Activated CD8-positive, alpha-beta memory T cell treated with anti-CD3 and anti-CD28 coated beads, Interleukin-2, amount 50 U/mL, for 24 hours (primary cell): ENCODE measurements around the gene FAM153A.
"Not testable (repeated sequence)": the region's sequence is repeated elsewhere in the genome, so short reads cannot be mapped to it uniquely, and the experiment has no call there.

Source experiments
- DNase-seq: peaks from one replicate; pipeline ENCODE4 v3.0.0-alpha.2; 2020; ENCODE audit errors: extremely low read depth

FAM153A gene

DNA sequence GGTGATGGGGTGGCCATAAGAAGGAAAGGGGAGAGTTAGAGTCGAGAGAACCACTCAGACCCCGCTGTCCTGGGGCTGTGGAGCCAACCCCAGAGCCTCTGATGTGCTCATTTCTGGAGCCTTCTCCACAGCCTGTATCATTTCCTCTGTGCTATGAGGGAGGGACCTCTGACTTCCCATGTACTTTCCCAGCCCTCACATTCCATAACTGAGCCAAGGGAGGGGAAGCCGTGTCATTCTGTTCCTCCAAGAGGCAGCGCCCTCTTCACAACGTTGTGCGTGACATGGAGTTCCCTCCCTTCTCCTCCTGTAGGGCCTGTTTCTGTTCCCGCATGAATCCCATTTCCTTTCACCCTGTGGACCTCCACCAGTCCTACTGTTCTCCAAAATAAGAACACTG, 57.8 kb downstream of the FAM153A start:
- not testable (repeated sequence) for DNase-seq

DNA sequence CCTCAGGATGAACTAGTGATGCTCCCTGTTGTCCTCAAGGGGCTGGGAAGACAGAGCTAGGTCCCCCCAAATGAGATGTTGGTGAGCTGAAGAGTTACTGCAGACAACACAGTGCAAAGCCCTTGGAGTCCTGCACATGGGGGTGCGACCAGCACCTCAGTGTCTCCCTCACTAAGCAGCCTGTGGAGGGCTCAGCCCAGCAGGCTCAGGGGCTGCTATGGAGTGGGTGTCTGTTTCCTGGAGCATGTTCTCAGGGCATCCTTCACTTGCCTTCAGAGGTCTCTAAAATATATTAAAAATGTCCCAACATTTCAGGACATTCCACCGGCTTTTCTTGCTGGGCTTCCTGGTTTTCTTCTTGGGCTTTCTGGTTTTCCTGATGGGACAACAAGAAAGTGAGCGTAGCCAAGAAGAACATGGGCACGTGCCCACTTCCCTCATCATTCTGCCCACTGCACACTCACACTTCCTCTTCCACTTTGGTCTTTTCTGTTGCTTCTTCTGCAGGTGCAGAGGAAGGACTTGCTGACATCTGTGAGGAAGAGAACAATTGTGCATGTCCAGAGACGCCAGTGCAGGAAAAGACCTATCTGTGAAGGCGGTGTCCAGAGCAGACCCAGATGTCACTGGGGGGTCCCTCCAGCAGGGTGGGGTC, 58.7 kb downstream of the FAM153A start:
- DNase-seq, result not testable (repeated sequence)

DNA sequence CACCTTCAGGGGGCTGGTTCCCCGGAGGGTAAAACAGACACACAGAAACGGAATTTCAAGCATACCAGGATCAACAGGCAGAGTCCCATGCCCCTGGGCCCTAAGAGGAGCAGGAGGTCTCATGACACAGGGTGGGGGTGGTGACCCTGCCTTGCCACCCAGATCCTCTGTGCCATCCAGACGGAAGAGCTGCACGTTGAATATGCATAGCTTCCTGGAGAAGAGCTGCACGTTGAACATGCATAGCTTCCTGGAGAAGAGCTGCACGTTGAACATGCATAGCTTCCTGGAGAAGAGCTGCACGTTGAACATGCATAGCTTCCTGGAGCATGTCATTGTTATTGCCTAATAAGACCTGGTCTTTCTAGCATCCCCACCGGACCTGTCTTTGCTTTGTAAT, 59.9 kb downstream of the FAM153A start:
- DNase-seq, result not testable (repeated sequence)

DNA sequence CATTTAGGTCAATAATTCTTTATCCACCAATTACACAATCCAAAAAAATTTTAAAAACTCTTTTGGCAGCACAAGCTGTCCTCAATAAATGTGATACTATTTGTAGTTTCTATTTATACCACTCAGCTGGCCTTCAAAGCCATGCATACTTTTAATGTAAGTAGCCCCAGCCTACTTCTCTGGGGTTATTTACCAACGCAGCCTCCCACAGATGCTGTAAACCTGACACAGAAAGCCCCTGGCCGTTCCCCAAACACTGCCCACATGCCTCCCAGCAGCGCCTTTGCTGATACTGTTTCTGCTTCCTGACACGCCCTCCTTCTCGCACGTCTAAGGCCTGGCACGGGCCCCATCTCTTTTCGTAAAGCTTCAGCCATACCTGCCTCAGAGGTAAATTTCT, 62.7 kb downstream of the FAM153A start:
- DNase-seq, result not testable (repeated sequence)

DNA sequence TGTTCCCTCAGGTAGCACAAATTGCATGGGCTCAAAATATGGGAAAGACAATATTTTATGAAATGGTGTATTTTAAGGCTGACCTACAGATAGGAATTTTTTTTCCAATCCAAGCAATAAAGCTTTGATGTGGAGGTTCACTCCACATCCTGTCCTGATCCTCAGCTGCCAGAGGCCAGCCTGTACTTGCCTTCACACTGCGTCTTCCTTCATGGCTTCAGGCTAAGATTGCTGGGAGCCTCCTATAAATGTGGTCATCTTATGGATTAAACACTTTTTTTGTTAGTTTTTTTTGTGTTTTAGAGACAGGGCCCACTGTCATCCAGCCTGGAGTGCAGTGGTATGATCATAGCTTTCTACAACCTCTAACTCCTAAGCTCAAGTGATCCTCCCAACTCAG, 67.3 kb downstream of the FAM153A start:
- DNase-seq, result not testable (repeated sequence)

DNA sequence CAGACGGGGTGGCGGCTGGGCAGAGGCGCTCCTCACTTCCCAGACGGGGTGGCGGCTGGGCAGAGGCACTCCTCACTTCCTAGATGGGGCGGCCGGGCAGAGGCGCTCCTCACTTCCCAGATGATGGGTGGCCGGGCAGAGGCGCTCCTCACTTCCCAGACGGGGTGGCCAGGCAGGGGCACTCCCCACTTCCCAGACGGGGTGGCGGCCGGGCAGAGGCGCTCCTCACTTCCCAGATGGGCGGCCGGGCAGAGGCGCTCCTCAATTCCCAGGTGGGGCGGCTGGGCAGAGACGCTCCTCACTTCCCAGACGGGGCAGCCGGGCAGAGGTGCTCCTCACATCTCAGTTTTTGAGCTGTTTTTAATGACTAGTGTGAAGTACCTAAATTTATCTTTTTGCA, 86.6 kb downstream of the FAM153A start:
- not testable (repeated sequence) for DNase-seq

DNA sequence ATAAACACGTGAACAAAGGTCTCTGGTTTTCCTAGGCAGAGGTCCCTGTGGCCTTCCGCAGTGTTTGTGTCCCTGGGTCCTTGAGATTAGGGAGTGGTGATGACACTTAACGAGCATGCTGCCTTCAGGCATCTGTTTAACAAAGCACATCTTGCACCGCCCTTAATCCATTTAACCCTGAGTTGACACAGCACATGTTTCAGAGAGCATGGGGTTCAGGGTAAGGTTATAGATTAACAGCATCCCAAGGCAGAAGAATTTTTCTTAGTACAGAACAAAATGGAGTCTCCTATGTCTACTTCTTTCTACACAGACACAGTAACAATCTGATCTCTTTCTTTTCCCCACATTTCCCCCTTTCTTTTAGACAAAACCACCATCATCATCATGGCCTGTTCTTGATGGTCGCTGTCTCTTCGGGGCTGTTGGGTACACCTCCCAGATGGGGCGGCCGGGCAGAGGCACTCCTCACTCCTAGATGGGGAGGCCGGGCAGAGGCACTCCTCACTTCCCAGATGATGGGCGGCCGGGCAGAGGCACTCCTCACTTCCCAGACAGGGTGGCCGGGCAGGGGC, 87.3 kb downstream of the FAM153A start:
- not testable (repeated sequence) for DNase-seq

DNA sequence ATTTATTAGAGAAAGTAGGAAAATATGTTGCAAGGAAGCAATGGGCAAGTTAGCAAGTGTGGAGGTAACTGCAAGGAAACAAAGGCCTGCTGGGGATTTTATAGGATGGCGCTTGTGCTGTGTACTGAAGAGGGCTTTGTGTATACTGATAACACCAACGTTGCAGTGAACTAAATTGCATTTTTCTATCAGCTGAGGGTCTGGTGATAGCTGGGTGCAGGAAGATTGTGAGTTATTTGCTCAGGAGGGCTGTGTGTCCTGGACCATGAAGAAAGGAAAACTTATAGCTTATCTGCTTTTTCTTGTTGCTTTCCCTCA, 88.2 kb downstream of the FAM153A start:
- DNase-seq, result not testable (repeated sequence)

DNA sequence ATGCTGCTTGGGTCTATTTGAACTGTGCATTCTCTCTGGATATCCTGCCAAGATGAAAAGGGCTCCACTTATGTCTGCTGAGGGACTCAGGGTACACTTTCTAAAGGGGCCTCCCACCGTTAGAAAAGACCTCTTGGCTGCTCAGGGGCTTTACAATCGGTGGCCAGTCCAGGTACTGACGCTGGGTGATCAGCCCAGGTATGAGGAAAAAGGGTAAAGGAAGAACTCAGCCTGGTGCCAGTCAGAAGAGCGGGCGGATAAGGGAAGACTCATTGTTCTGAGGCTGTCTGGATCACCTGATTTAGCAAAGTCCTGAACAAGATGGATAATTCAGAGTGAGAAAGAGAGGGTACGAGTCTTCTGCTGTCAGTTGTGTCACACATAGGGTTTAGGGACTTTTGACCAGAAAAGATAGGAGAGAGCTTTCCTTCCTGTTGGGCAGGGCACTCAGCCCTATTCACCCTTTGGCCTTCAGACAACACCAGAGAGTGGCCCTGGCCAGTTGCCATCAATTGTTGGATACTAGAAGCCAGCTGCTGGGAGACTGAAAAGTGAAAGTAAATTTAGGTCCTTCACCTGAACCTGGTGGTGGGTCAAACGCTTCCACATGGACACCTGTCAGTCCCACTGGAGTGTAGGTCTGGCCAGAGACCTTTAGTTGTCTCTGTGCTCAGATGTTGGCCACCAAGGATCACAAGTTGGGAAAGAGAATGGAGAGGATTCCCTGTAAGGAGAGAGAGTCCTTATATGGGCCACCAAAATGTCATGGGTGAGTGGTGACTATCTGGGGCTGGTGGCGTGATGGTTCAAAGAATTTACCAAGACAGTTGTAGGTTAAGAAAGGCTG, 88.8 kb downstream of the FAM153A start:
- not testable (repeated sequence) for DNase-seq

DNA sequence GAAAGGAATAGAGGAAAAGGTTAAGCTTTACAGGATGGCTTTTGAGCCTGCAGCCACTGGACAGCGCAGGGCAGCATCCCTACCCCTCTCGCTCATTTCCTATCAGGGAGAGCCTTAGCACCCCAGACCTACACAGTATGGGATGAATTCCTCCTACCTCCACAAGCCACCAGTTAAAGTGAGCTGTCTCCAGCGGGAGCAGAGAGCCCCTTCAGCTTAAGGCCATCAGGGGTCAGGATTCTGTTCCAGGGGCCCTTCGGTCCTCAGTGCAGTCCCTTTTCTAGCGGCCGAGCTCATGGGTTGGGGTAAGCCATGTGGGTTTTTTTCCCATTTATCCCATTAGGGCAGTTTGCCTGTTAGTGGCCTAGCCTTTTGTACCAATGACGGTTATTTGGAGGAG, 89.7 kb downstream of the FAM153A start:
- not testable (repeated sequence) for DNase-seq

DNA sequence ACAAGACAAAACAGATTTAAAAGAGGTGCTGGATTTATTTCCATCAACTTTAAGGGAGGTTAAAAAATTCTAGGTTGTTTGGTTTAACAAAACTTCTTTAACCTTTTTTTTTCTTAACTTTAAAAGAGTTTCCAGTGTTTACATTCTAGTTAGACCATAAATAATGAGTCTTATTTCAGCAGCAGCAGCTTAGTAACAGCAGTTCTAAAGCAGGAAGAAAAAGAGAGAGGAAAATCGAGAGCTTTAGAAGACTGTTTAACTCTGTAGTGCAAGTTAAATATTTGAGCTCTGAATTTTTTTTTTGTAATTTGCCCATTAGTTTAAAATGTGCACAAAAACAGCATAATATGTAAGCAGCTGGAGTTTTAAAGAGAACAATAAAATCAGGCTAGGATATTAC, 90.2 kb downstream of the FAM153A start:
- not testable (repeated sequence) for DNase-seq

DNA sequence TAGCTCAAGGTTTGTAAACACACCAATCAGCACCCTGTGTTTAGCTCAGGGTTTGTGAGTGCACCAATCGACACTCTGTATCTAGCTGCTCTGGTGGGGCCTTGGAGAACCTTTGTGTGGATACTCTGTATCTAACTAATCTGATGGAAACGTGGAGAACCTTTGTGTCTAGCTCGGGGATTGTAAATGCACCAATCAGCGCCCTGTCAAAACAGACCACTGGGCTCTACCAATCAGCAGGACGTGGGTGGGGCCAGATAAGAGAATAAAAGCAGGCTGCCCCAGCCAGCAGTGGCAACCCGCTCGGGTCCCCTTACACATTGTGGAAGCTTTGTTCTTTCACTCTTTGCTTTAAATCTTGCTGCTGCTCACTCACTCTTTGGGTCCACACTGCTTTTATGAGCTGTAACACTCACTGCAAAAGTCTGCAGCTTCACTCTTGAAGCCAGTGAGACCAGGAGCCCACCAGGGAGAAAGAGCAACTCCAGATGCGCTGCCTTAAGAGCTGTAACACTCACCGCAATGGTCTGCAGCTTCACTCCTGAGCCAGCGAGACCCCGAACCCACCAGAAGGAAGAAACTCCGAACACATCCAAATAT, 93.6 kb downstream of the FAM153A start:
- not testable (repeated sequence) for DNase-seq

DNA sequence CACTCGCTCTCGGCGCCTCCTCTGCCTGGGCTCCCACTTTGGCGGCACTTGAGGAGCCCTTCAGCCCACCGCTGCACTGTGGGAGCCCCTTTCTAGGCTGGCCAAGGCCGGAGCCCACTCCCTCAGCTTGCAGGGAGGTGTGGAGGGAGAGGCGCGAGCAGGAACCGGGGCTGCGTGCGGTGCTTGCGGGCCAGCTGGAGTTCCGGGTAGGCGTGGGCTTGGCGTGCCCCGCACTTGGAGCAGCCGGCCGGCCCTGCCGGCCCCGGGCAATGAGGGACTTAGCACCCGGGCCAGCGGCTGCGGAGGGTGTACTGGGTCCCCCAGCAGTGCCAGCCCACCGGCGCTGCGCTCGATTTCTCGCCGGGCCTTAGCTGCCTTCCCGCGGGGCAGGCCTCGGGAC, 94.6 kb downstream of the FAM153A start:
- not testable (repeated sequence) for DNase-seq

DNA sequence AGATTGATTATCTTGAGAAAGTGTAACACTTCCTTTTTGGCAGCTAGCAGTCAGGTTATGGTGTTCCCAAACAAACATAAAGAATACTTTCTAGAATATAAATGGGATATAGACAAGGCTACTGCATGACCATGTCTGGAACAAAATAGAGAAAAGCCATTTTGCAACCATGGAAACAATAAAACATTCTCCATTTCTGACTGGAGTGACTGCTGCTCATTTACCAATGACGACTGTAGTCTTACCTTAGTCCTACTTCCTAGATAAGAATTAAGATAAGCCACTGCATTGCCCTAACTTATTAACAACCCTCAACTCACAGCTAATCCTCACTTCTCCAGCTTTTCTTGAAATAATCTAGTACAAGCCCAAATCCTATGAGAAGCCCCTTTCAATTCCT, 100.8 kb downstream of the FAM153A start:
- not testable (repeated sequence) for DNase-seq
